ENCODE measurements around the gene EDC3. TPM values are rescaled to one million over a fixed set of nuclear protein-coding genes. Genes with fewer than 3 reads are reported as not detected.
A peak's percentile ranks its signal among the peaks of the same experiment; 100 is the strongest.

EDC3 gene
- total RNA-seq, 1 donor from 2014 or later, result 17.2 TPM

DNA sequence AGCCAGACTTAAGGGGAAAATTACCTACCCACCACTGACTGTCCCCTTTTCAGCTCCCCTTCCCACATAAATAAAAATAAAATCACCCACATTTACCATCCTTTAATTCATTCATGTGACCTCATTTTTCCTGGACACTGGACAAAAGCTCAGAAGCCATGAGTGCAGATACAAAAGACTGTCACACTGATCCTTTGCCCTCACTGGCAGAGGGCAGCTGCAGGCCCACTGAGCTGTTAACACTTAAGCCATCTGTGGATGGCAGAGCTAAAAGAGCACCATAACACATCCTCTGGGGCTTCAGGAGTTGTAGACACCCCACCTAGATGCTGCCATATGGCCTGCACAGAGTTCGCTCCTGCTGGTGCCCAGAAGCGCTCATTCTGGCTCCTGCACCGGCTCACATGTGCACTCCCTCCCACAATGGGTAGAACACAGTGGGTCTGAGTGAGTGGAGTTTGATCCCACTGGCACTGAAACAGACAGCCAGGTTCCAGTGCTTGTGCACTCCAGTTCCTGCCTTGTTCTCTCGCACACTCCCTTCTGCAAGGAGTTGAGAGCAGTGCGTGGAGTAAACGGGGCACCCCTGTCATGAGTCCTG lies 38.8 kb downstream of the EDC3 start:
- peaks cover 55% of the 10 kb centered on the region for H3K4me1 ChIP-seq

DNA sequence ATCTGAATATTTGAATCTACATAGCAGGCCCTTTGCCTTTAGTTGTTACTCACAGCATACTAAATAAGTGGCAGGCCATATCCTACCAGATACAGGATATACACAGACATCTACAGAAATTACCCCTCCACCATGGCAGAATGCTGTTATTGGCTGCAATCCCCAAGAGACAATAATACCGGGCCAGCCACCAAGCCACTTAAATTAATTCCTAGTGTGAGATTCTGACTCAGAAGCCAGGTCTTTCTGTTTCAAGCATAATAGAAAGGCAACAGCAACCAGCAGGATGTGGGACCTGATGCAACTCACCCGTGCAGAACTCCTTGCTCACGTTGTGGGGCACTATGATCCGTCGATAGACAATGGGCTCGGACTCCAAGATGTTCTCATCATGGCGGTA lies 40.4 kb downstream of the EDC3 start:
- H3K27ac ChIP-seq (replicated peaks), result no peak overlapping the region
- no peaks in the 10 kb centered on the region for H3K9me3 ChIP-seq (replicated peaks)
- peaks cover 70% of the 10 kb centered on the region for H3K4me1 ChIP-seq
- no peaks in the 10 kb centered on the region for H3K36me3 ChIP-seq
- TF ChIP-seq, protein P1, sequence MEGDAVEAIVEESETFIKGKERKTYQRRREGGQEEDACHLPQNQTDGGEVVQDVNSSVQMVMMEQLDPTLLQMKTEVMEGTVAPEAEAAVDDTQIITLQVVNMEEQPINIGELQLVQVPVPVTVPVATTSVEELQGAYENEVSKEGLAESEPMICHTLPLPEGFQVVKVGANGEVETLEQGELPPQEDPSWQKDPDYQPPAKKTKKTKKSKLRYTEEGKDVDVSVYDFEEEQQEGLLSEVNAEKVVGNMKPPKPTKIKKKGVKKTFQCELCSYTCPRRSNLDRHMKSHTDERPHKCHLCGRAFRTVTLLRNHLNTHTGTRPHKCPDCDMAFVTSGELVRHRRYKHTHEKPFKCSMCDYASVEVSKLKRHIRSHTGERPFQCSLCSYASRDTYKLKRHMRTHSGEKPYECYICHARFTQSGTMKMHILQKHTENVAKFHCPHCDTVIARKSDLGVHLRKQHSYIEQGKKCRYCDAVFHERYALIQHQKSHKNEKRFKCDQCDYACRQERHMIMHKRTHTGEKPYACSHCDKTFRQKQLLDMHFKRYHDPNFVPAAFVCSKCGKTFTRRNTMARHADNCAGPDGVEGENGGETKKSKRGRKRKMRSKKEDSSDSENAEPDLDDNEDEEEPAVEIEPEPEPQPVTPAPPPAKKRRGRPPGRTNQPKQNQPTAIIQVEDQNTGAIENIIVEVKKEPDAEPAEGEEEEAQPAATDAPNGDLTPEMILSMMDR (IDR thresholded peaks at IDR 0.05; ENCODE audit: borderline replicate concordance), result no peak
- H3K27me3 ChIP-seq (ENCODE audit: low read depth), result no peaks in the 10 kb centered on the region
- intact Hi-C loops (cut with micrococcal nuclease), result no loop called here
- no peak for DNase-seq
- no peak overlapping the region for H3K4me3 ChIP-seq

More for the DNA sequence above, 38.8 kb downstream of the EDC3 start:
- TF ChIP-seq, protein P1 (IDR thresholded peaks at IDR 0.05; ENCODE audit: borderline replicate concordance), result no peak
- intact Hi-C loops (cut with micrococcal nuclease), result no loop called here
- no peaks in the 10 kb centered on the region for H3K9me3 ChIP-seq (replicated peaks)
- no peaks in the 10 kb centered on the region for H3K36me3 ChIP-seq
- DNase-seq, result no peak
- H3K4me3 ChIP-seq, result no peak overlapping the region
- no peak overlapping the region for H3K27ac ChIP-seq (replicated peaks)
- no peaks in the 10 kb centered on the region for H3K27me3 ChIP-seq (ENCODE audit: low read depth)

DNA sequence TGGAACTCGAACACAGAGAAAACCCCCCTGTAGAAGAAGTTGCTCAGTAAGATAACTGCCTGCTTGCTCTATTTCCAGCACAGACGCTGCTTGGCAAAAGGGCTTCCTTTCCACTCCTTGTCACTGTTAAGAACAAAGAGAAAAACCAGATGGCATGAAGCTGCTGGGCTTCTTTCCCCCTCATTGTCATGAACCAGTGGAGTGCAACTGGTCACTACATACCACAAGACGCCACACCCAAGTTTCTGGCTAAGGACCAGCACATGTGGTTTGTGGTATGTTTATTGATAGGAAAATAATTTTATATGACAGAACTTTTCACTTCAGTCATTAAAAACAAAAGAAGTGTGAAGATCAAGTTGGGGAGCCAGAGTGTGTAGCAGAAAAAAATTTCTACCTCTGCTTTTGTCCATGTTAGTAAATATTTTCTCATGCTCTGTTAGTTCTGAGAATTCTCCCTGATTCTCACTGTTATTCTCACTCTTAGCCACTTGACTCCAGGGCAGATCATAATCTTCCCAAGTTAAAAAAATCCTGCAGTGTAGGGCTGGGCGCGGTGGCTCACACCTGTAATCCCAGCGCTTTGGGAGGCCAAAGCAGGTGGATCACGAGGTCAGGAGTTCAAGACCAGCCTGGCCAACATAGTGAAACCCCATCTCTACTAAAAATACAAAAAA lies 42.3 kb downstream of the EDC3 start:
- TF ChIP-seq, protein P1 (IDR thresholded peaks at IDR 0.05; ENCODE audit: borderline replicate concordance), result no peak
- no peak overlapping the region for H3K4me3 ChIP-seq
- peaks cover 80% of the 10 kb centered on the region for H3K4me1 ChIP-seq
- H3K9me3 ChIP-seq (replicated peaks), result no peaks in the 10 kb centered on the region
- intact Hi-C loops (cut with micrococcal nuclease), result no loop called here
- no peaks in the 10 kb centered on the region for H3K27me3 ChIP-seq (ENCODE audit: low read depth)
- DNase-seq, result no peak
- H3K27ac ChIP-seq (replicated peaks), result peak overlapping the region; percentile 70
- no peaks in the 10 kb centered on the region for H3K36me3 ChIP-seq

DNA sequence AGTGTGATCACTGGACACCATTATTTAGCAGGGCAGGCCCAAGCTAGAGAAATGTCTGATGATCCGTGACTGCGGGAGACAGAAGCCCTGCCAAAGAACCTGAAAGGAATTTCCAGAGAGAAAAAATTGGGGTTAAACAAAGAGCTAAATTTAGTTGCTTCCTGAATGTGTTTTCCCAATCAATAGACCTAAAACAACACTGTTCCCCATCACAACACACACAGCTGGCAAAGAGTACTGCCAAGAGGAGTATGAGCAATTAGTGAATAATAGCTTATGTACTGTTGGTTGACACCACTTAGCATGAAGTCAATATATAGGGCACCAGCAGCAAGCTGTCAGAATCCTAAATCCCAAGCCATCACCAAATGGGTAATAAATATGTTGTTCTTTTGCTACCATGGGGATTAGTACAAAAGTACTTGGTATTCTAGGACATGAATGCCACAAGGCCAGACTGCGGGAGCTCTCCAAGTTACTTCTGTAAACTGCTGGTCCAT lies 44.5 kb downstream of the EDC3 start:
- intact Hi-C loops (cut with micrococcal nuclease), result no loop called here

DNA sequence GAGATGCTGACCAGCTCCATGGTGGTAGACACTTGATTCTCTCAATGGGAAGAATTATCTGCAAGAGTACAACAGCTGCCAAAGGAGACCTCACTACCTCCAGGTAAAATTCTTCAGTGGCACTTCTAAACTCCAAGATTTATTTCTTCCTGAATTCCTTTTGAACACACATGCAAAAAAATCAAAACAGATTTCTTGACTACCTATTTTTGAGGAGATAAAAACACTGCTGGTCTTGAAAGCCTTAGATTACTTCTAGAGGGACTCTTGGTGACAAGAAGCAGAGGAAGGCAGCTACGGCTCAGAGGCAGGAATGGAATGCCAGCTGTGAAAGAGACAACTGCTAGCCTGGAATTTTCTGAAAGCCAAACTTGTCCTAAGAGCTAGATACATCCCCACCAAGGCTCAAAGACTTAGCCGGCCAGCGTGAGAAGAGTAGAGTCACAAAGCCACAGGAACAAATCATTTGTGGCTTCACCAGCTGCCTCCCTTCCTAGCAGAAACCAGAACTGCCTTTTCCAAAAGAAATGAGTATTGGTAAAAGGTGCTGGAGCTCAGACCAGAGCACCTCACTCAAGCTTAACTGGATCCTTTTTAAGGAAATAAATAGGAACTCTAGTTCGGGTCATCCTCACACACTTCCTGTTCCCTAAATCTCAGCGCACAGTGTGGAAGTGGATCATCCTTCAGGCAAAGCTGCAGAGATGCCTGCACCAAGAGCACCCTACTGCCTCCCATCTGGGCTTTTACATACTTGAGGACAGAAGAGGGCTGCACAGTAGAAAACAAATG lies 47.6 kb downstream of the EDC3 start:
- Histone ChIP-seq H3K27me3 (ENCODE audit: low read depth) (no peaks in the 10 kb centered on the region), H3K36me3 (peaks cover 8% of the 10 kb centered on the region), H3K27ac (replicated peaks) (no peak overlapping the region), H3K9me3 (replicated peaks) (no peaks in the 10 kb centered on the region), H3K4me3 (no peak overlapping the region), H3K4me1 (peaks cover 72% of the 10 kb centered on the region)
- intact Hi-C loops (cut with micrococcal nuclease), result no loop called here
- TF ChIP-seq, protein P1 (IDR thresholded peaks at IDR 0.05; ENCODE audit: borderline replicate concordance), result no peak
- no peak for DNase-seq

More for the DNA sequence above, 44.5 kb downstream of the EDC3 start:
- DNase-seq, result no peak
- H3K9me3 ChIP-seq (replicated peaks), result no peaks in the 10 kb centered on the region
- H3K27ac ChIP-seq (replicated peaks), result peak overlapping the region; percentile 70
- no peaks in the 10 kb centered on the region for H3K27me3 ChIP-seq (ENCODE audit: low read depth)
- H3K36me3 ChIP-seq, result peaks cover 8% of the 10 kb centered on the region
- peaks cover 83% of the 10 kb centered on the region for H3K4me1 ChIP-seq
- no peak overlapping the region for H3K4me3 ChIP-seq
- TF ChIP-seq, protein P1 (IDR thresholded peaks at IDR 0.05; ENCODE audit: borderline replicate concordance), result no peak
